ENCODE data around the gene LRCOL1.

- no peak for TF ChIP-seq CTCF (IDR thresholded peaks at IDR 0.05)
- TF ChIP-seq POLR2A (IDR thresholded peaks at IDR 0.05): no peak
- TF ChIP-seq EP300 (IDR thresholded peaks at IDR 0.05): no peak
Observed at GRCh38 chr12:132618683-132619043, 8.3 kb upstream of the LRCOL1 start, which contains the start of gene P2RX2.
